ENCODE data around the gene BPGM.
"Not testable (repeated sequence)": the region's sequence is repeated elsewhere in the genome, so short reads cannot be mapped to it uniquely, and the experiment has no call there.

The BPGM gene

DNA sequence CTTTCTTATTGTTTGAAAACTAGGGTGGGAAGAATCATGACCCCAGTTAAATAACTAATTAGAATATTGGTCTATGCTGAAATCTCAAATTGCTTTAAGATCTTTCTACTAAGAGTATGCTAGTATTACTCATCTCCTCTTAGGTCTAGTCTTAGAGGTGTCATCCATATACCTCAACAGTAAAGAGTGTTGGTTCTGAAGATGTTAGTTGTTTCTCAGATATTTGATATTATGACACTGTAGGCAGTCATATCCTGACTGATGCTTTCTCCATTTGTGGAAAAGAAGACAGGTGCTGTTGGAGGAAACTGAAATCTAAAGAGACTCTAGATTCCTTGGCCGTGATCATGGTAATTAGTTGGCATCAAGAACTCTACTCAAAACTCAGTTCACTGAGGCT, 21.2 kb downstream of the BPGM start:
- no peak for DNase-seq

DNA sequence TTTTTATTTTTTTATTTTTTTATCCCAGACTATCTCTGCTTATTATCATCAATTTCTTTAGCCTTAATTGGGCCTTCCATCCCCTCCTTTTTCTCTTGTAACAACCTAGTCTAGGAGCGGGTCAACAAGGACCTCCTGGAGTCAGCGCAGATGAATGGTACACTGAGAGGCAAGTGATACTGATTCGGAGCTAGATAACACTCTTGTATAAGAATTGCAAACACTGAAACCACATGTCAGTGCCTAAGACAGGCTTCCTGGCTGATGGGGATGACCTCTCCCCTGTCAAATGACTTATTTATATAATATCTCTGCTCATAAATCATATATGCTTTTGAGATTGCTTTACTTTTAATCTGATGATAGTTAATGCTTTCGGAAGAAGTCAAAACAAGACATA, 22.7 kb downstream of the BPGM start:
- no peak for DNase-seq

DNA sequence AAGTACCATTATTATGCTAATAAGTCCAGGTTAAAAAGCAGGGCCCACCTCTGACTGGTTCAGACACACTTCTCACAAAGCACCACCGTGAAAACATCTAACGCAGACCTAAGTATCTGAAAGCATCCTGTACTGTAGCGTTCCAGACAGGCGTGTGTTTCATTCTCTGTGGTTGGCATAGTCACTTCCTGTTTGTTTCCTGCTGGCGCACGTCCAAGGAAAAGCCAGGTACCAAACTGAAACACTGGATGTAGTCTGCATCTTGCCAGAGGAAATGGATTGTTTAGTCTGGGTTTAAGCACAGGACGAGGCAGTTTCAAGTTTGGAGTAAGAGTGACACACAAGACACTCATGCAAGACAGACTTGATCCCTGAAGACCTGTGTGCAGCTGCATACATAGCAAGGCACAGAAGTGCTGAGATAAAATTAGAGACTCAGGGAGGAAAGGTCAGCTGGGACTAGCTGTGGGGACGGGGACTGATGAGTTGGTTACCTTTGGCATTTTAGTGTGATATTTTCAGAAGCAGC, 23.3 kb downstream of the BPGM start:
- no peak for DNase-seq

DNA sequence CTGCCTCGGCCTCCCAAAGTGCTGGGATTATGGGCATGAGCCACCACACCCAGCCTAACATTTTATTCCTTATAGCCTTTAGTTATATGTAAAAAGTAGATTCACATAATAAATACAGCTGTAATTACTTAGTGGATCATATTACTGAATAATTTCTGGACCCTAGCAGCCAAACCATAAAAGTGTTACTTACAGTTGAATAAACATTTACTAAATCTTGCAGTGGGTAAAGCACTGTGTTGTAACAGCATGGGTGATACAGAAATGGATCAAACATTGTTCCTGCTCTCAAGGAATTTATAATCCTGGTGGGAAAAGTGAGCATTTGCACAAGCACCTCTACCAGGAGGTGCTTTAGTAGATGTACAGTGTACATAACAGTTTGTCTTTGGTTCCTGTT, 25.0 kb downstream of the BPGM start:
- no peak for DNase-seq

DNA sequence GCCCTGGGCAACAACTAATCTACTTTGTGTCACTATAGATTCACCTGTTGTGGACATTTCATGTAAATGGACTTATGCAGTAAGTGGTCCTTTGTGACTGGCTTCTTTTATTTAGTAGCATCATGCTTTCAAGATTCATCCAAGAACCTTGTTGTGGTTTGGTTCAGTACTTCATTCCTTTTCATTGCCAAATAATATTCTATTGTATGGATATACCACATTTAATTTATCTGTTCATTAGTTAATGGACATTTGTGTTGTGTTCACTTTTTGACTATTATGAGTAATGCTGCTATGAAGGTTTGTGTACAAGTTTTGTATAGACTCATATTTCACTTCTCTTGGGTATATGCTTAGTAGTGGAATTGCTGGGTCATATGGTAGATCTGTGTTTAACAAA, 27.8 kb downstream of the BPGM start:
- DNase-seq = no peak

DNA sequence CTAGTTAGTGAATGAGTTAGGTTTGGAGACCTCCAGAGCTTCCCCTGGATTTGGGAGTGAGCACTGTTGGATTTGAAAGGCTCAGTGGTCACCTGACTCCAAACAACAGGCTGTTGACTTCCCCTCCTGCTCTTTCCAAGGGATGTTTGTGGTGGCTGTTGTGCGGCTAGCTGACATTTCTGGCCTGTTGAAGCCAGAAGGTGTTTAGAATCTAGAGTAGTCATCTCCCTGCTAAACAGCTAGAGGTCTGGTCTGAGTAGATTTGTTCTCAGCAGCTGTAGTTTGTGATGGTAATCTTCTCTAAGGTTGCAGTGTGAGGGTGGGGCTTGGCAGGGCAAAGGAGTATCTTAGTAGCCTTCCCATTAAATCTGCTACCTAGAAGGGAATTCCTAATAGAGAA, 30.1 kb downstream of the BPGM start:
- DNase-seq = no peak

DNA sequence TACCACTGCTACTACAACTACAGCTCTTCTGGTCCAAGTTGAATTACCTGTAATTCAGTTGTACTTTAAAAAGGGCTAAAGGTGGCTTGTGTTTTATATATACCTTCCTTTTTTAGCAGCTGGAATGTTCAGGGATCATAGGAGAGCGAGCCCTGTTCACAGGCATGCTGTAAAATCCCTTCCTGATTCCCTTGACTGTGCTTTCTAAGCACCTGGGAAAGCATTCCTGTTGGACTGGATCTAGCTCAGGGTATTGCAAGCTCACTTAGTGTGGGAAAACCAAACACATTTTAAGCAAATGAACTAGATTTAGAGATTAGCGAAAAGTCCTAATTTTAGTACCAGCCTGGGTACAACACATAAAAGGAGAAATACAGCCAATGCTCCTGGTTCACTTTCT, 31.5 kb downstream of the BPGM start:
- no peak for DNase-seq

DNA sequence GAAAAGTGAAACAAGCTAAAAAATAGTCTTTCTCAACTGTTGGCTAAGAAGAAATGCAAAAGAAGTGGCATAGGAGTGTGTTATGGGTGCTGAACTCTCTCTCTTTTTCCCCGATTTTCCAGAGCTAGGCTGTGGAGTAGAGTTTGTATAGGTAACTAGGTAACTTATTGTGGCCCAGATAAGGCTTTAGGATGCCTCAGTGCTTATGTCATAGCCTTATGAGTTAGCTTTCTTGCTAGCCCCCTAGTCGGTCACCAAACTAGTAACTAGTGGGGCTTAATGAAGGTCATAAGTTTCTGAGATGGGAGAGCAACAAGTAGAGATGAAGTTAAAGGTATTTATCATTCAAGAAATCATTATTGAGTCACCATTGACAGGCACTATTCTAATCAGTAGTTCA, 32.4 kb downstream of the BPGM start:
- DNase-seq = no peak

DNA sequence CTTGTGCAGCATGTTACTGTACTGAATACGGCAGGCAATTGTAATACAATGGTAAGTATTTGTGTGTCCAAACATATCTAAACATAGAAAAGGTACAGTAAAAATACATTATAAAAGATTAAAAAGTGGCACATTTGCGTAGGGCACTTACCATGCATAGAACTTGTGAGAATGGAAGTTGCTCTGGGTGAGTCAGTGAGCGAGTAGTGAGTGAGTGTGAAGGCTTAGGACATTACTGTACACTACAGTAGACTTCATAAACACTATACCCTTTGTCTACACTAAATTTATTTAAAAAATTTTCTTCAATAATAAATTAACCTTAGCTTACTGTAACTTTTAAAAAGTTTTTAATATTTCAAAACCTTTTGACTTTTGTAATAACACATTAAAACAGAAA, 37.5 kb downstream of the BPGM start:
- no peak for DNase-seq

DNA sequence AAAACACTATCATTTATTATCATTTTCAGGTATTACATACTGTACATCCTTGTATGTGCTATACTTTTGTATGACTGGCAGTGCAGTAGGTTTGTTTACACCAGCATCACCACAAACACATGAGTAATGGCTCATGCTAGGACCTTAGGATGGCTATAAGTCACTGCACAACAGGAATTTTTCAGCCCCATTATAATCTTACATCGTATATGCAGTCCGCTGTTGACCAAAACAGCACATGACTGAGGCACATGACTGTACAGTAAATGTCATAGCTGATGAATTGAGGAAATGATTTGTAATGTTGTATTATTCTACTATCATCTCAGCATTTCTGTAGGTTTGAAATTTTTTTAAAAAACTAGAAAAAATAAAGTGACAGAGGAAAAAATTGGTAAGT, 38.6 kb downstream of the BPGM start:
- DNase-seq = no peak

DNA sequence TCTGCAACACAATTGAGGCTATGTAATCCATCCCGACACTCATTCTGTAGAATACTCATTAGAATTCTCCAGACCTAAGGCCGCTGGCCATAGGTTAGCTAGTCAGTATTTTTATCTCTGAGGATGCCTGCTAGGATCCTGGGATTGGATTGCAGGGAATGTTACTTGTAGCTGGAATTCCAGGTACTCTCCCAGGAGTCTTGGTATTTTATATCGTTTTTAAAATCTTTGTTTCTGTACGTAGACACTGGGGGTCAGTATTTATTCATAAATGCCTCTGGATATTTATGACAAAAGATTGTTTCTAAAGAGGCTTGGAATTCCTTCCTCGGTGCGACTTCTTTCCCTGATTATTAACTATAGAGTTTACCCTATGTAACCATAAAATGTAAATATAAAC, 40.1 kb downstream of the BPGM start:
- DNase-seq = no peak

DNA sequence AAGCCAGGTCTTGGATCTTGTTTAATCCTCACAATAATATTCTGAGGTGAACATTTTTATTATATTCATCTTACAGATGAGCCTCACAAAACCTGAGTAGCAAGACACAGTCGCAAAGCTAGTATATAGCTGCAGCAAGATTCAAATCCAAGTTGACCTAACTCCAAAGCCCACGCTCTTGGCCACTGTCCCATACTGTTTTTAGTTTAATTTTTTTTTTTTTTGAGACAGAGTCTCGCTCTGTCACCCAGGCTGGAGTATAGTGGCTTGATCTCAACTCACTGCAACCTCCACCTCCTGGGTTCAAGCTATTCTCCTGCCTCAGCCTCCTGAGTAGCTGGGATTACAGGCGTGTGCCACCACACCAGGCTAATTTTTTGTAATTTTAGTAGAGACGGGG, 42.9 kb downstream of the BPGM start:
- not testable (repeated sequence) for DNase-seq

DNA sequence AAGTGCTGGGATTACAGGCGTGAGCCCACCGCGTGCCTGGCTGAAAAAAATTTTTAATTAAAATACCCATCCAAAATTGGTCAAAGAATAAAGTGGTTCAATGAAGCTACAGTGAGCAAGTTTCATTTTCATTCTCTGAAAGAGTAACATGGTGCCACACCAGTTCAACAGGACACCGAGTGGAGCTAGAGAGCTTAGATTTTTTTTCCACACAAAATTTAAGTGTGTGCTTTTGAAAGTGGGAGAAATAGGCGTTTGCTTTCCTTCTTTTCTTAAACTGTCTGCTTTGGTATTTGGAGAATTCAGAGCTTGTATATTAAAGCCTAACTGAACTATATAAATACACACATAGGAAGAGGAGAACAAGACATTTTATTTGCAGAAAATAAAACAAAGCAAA, 43.4 kb downstream of the BPGM start:
- no peak for DNase-seq

DNA sequence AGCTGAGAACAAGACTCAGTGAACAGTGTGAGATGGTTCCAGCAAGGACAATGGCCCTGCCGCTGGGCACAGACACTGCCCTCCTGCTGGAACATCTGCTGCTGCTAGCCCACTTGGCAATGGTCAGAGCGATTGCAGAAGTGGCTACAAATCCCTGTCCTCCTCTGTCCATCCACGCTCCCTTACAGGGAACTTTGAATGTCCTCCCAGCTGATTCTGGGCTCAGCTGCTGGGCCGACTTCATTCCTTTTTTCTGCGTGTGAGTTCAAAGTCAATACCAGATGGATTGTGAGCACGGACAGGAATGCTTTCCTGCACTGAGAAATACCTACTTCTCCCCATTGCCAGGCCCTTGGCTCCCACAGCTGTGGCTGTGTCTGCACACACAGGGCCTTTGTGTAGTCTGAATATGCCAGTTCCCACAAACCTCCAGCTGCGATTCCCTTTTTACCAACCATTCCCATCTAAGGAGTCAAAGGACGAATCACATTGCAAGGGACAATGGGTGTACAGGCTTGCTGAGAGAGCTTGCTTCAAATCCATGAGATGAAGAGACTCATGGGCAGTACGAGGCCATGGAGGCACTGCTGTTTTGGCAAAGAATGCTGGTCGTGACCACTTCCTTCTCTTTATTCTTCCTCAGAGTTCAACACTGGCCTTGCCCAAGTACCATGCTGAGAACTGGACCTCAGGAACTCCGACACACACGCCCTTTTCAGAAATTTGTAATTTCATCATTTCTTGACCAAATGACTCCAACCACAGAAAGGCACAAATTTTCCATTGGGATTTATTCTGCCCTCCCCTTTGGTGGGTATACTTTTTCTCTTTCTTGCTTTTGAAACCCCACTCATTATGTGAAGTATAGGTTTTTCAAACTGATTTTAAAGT, 44.2 kb downstream of the BPGM start:
- no peak for DNase-seq

DNA sequence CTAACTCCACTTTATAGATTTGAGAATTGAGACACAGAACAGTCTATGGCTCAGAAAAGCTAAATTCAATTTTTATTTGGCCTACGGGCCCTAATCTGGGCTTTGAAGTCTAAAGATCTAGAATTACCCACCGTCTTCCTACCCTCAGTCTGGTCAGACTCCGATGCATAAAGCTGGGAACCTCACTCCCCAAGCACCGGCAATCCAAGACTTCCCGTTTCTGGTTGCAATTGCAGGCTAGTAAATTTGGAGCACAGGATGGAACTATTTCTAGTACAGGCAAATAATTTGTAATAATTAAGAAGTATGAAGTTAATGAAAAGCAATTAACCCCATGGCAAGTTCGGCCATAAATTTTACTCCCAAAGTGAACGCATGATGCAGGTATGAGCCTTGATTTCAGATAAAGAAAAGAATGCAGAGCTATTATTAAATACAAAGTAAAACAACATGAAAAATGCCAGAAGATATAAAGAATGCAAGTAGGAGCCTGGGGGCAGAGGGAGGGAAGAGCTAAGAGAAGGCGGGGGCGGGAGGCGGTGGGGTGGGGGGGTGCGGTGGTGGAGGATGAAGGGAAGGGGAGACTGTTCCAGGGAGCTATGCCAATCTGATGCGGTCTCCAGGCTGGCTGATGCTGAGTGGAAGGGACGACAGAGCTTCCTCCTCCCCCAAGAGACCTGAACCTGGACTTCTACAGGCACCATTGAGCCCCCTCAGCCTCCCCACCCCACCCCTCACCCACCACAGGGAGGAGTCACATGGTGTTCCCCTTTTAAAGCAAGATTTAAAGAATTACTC, 45.1 kb downstream of the BPGM start:
- DNase-seq = no peak

DNA sequence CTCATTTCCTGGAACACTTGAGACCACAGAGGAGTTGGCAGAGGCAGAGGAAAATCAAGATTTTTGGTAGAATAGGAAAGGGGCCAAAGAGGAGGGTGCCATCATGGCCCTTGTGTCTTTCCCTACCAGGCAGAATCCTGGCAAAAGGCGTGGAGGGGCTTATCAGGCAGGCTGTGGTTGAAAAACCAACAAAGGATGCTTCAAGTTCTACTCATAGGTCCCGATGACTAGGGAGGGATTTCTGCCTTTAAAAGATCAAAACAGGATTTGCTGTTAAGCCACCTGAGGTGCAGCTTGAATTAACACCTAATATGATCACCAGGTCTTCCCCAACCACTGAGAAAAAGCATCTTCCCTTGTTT, 45.7 kb downstream of the BPGM start:
- no peak for DNase-seq

DNA sequence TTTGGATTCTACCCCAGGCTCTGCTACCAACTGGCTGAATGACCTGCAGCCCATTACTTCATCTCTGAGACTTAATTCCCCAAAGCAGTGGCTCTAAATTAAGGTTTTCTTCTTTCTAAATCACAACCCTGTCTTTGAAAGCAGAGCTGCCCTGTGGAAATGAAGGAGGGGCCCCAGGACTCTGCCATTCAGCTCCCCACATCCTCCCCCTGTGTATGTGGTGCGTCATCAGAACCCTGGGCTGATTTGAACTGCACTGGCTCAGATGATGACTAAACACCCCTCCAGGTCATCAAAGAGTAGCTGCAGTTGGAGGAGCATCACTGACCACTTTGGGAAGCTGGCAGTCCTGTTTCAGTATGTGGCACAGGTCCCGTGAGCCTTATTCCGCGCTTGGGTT, 46.6 kb downstream of the BPGM start:
- DNase-seq = no peak

DNA sequence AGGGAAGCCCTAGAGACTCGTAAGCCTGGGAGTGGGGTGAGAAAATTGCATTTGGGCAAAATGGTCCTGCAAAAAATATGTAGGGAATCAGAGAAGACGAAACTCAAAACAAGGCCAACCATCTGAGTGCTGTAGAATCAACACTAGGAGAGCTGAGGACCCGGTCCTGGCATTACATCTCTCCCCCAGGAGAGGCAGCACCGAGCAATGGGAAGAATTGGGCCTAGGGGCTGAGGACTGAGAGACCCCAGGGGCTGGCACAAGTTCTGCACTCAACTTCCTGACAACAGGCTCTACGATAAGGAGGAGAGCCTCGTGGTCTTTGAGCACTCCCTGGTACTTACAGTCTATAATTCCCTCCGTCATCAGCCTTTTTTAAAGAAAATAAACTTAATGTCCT, 47.6 kb downstream of the BPGM start:
- DNase-seq = no peak

DNA sequence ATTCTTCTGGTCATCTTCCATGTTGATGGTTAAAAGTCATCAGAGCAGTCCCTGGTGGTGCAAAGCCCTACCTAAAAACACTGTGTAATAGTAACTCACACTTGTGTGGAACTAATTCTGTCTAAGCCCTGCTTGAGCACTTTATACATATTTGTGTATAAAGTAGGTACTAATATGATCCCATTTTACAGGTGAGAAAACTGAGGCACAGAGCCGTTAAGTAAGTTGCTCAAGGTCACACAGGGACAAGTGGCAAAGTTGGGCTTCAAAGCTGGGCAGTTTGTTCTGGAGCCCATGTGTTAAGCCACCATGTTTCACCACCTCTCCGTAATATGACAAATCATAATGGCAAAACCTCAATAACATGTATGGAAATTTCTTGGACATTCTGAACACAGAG, 48.1 kb downstream of the BPGM start:
- DNase-seq = no peak

DNA sequence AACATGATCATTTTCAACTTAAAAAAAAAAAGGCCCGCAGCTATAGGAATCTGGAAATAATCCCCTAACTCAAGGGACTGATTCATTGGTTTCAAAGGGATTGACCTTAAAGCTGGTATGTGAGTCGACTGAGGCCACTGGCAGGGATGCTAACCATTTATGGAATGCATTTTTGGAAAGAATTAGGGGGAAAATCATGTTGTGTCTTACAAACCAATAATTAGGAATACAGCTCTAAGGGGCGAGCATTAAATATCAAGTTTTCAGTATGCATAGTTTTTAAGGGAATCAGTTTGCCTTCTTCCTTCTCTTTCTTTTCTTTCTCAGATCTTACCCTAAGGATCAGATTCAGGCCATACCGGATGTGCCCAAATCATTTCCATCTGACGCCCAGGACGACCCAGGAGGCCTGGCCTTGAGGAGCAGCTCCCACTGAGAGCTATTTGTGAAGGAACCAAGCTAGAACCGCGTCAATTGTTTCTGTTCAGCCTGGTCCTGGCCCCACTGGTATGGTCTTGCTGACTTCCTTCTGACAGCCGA, 48.7 kb downstream of the BPGM start:
- DNase-seq = no peak

DNA sequence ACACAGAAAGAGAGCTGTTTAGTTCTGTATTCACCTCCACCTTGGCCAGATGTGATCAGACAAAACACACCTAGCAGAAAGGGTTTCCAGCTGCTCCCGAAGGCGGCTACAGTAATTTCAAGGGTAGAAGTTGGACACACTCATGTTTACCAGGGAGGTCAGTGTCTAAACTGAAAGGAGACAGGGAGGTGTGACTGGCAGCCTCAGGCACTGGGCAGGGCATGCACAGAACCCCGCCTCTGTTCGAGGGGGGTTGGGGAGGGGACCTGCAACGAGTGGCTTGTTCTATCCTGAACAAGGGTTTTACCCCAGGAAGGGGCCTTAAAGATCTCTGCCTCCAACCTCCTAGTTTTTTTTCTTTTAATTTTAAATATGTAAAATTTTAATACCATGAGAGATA, 49.6 kb downstream of the BPGM start:
- no peak for DNase-seq

DNA sequence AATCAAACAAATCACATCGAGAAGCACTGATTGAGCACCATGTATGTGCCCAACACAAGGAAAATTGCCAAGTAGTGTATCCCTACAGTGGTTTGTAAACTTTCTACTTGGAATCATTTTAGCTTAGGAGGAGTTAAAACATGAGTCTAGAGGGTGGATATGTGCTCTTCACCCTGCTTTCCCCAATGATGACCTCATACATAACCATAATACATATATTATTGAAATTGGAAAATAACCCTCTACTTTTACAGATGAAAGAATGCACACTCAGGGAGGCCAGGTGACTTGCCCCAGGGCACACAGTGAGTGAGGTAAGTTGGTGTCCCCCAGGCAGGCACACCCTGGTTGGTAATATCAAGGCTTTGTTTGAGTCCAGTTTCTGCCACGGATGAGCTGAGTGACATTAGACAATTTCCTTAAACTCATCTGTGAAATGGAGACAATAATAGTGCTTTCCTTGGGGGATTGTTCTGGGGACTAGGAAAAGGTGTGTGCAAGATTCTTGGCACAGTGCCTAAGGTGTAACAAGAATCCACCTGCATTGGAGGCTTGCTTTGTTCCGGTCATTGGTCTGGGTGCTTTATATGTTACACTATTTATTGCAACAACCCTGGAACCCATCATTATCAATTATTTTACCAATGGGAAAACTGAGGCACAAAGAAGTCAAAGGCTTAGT, 50.7 kb downstream of the BPGM start:
- DNase-seq = no peak

DNA sequence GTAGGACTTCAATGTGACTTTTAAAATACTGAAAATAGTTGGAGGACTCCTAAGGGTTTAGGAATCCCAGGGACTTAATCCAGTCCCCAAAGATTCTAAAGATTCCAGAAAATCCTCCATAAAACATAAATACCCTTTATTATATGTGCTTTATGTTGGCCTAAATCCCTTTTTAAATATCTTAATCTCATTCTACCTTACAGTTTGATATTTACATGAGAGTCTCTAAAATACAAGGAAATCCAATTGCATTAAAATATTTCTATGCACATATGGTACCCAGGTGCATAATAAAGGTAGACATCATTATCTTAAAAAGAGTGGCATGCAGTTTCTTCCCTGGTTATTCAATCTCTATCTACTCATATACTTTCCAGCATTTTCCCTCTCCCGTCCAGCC, 51.8 kb downstream of the BPGM start:
- DNase-seq = no peak

Data from NCI-H1930 (cell line).